Activated T-cell treated with anti-CD3 and anti-CD28 coated beads, Interleukin-2, amount 50 U/mL, for 48 hours (primary cell): ENCODE results near the gene TBX1.
"Not testable (repeated sequence)": the region's sequence is repeated elsewhere in the genome, so short reads cannot be mapped to it uniquely, and the experiment has no call there.

Experiments used
- DNase-seq, 2 experiments: peaks; one replicate each; pipeline ENCODE4 v3.0.0-alpha.2; 2020

Gene TBX1

GRCh38 chr22:19786959-19787848, 26.6 kb downstream of the TBX1 start:
- no peak for DNase-seq

- DNase-seq: no peak
These were observed 27.2 kb downstream of the TBX1 start for GRCh38 chr22:19787849-19788141.

GRCh38 chr22:19788661-19789225, 28.2 kb downstream of the TBX1 start:
- DNase-seq: no peak

GRCh38 chr22:19789406-19789805, 28.8 kb downstream of the TBX1 start:
- DNase-seq: no peak

GRCh38 chr22:19789828-19790227, 29.2 kb downstream of the TBX1 start:
- no peak for DNase-seq

- no peak for DNase-seq
These were observed 30.7 kb downstream of the TBX1 start for GRCh38 chr22:19791243-19791642.

GRCh38 chr22:19791894-19792293, 31.3 kb downstream of the TBX1 start:
- DNase-seq: no peak

- not testable (repeated sequence) for DNase-seq
These were observed 31.9 kb downstream of the TBX1 start for GRCh38 chr22:19792383-19792896.

GRCh38 chr22:19793161-19793560, 32.6 kb downstream of the TBX1 start:
- DNase-seq: no peak

GRCh38 chr22:19793661-19794310, 33.2 kb downstream of the TBX1 start:
- DNase-seq: no peak

- no peak for DNase-seq
These were observed 35.0 kb downstream of the TBX1 start for GRCh38 chr22:19795617-19796008.

- DNase-seq: no peak
These were observed 35.6 kb downstream of the TBX1 start for GRCh38 chr22:19796160-19796559.

- no peak for DNase-seq
These were observed 36.8 kb downstream of the TBX1 start for GRCh38 chr22:19797086-19798002.

- no peak for DNase-seq
These were observed 37.6 kb downstream of the TBX1 start for GRCh38 chr22:19798003-19798665.

GRCh38 chr22:19798891-19799293, 38.3 kb downstream of the TBX1 start:
- DNase-seq: no peak

GRCh38 chr22:19799322-19800190, 39.0 kb downstream of the TBX1 start:
- no peak for DNase-seq

GRCh38 chr22:19800306-19800705, 39.7 kb downstream of the TBX1 start:
- DNase-seq: no peak

GRCh38 chr22:19800761-19801244, 40.2 kb downstream of the TBX1 start:
- DNase-seq: no peak

- DNase-seq: no peak
These were observed 40.9 kb downstream of the TBX1 start for GRCh38 chr22:19801340-19802000.
